CD14-positive monocyte (primary cell): ENCODE results near the gene ENTREP3. TPM values are rescaled to one million over a fixed set of nuclear protein-coding genes. Genes with fewer than 3 reads are reported as not detected.

Experiments
- DNase-seq, 3 donors: peaks; one replicate each; pipeline ENCODE4 v3.0.0-alpha.2; 2011 to 2022
- H2AFZ ChIP-seq: 2 replicates; pipeline ENCODE4 v1.6.0; 2012; ENCODE audit warnings: mild to moderate bottlenecking, low read depth, low read length, inconsistent platforms; ENCODE audit not compliant: insufficient read depth, poor library complexity, severe bottlenecking
- H3K27ac ChIP-seq, 2 donors: 1 replicate in 1 of 2; 2 replicates in 1 of 2; pipeline ENCODE4 v1.5.1; 2012 to 2013; ENCODE audit warnings: low read length in 2 of 2, control low read depth in 1 of 2, inconsistent platforms in 1 of 2, low read depth in 1 of 2, mild to moderate bottlenecking in 1 of 2
- H3K27me3 ChIP-seq, 2 donors: one replicate each; pipeline versions ENCODE4 v1.6.0 to v1.6.1; 2011 to 2013; ENCODE audit warnings: low read length in 2 of 2; ENCODE audit not compliant: control insufficient read depth in 2 of 2, insufficient read depth in 2 of 2
- H3K36me3 ChIP-seq, 2 donors: replicated peaks in 1 of 2; 1 replicate in 1 of 2; 2 replicates in 1 of 2; pipeline versions ENCODE4 v1.5.1 to v1.6.1; 2012 to 2013; ENCODE audit warnings: low read length in 2 of 2, control low read depth in 1 of 2, inconsistent platforms in 1 of 2, mild to moderate bottlenecking in 1 of 2; ENCODE audit not compliant: insufficient read depth in 2 of 2, control insufficient read depth in 1 of 2
- H3K4me1 ChIP-seq, 2 donors: 1 replicate in 1 of 2; 2 replicates in 1 of 2; pipeline versions ENCODE4 v1.5.1 to v1.6.1; 2012 to 2013; ENCODE audit warnings: low read length in 2 of 2, control low read depth in 1 of 2, inconsistent platforms in 1 of 2, mild to moderate bottlenecking in 1 of 2, moderate library complexity in 1 of 2; ENCODE audit not compliant: insufficient read depth in 2 of 2, control insufficient read depth in 1 of 2
- H3K4me2 ChIP-seq: replicated peaks from 2 replicates; pipeline ENCODE3; 2012; ENCODE audit warnings: low read length, moderate library complexity, mild to moderate bottlenecking; ENCODE audit not compliant: poor library complexity, severe bottlenecking; ENCODE audit errors: extremely low read depth
- H3K4me3 ChIP-seq, 3 experiments: fragments of 200-600 bp in 1 of 3; sonication (generic) in 1 of 3; replicated peaks in 1 of 3; 1 replicate in 2 of 3; 2 replicates in 1 of 3; pipeline ENCODE4 v1.5.1; 2011 to 2013; ENCODE audit warnings: low read length in 3 of 3, mild to moderate bottlenecking in 3 of 3, control low read depth in 2 of 3, low read depth in 2 of 3, inconsistent platforms in 1 of 3, moderate library complexity in 1 of 3
- H3K79me2 ChIP-seq: 2 replicates; pipeline ENCODE4 v1.6.0; 2012; ENCODE audit warnings: mild to moderate bottlenecking, control low read depth, inconsistent platforms, low read length, moderate library complexity; ENCODE audit not compliant: insufficient read depth
- H3K9ac ChIP-seq: 2 replicates; pipeline ENCODE4 v1.6.0; 2017; ENCODE audit warnings: low read length, mild to moderate bottlenecking; ENCODE audit not compliant: insufficient read depth, poor library complexity, severe bottlenecking
- H3K9me3 ChIP-seq, 2 donors: replicated peaks in 1 of 2; 1 replicate in 1 of 2; 2 replicates in 1 of 2; pipeline versions ENCODE4 v1.5.1 to v1.6.1; 2012 to 2013; ENCODE audit warnings: low read length in 2 of 2, control low read depth in 1 of 2; ENCODE audit not compliant: control insufficient read depth in 1 of 2, insufficient read depth in 1 of 2
- H4K20me1 ChIP-seq: 2 replicates; pipeline ENCODE4 v1.6.0; 2012; ENCODE audit warnings: mild to moderate bottlenecking, low read length, control low read depth, moderate library complexity; ENCODE audit not compliant: insufficient read depth
- H3K27ac Mint-ChIP-seq, 7 donors: one replicate each; pipeline ENCODE4 v1.8.0; 2020; ENCODE audit warnings: mild to moderate bottlenecking in 7 of 7, mixed read lengths in 7 of 7, moderate library complexity in 6 of 7, inconsistent platforms in 2 of 7
- H3K27me3 Mint-ChIP-seq, 3 donors: one replicate each; pipeline ENCODE4 v1.8.0; 2021 to 2022; ENCODE audit warnings: low read depth in 3 of 3, mild to moderate bottlenecking in 3 of 3, mixed read lengths in 3 of 3, moderate library complexity in 3 of 3, inconsistent platforms in 1 of 3
- H3K36me3 Mint-ChIP-seq, 2 donors: one replicate each; pipeline ENCODE4 v1.8.0; 2020; ENCODE audit warnings: mixed read lengths in 2 of 2, inconsistent platforms in 1 of 2, mild to moderate bottlenecking in 1 of 2
- H3K4me1 Mint-ChIP-seq: one replicate; pipeline ENCODE4 v1.8.0; 2020; ENCODE audit warnings: mild to moderate bottlenecking, mixed read lengths
- H3K4me3 Mint-ChIP-seq, 2 donors: one replicate each; pipeline ENCODE4 v1.8.0; 2020; ENCODE audit warnings: mild to moderate bottlenecking in 2 of 2, mixed read lengths in 2 of 2, moderate library complexity in 1 of 2
- H3K9me3 Mint-ChIP-seq, 7 donors: one replicate each; pipeline ENCODE4 v1.8.0; 2020 to 2022; ENCODE audit warnings: mixed read lengths in 7 of 7, mild to moderate bottlenecking in 6 of 7, moderate library complexity in 6 of 7, inconsistent platforms in 2 of 7
- WGBS: methylation state at CpG from one replicate; pipeline ENCODE4 v1.1.5; 2013; ENCODE audit warnings: missing lambda C conversion rate; ENCODE audit not compliant: insufficient coverage; 5-methylcytosine and 5-hydroxymethylcytosine counted together
- intact Hi-C, 2 donors: fragments of 100-400 bp; cut with micrococcal nuclease; formaldehyde crosslinking; loops; one replicate each; pipeline versions ENCODE4 v1.15.0 to v1.15.1; 2023
- polyA plus RNA-seq, 3 donors: library from polyadenylated mRNA; depleted of rRNA in 1 of 3; unstranded in 2 of 3; stranded (reverse) in 1 of 3; fragments of 300-500 nt in 2 of 3; fragments of >200 nt in 1 of 3; fragmentation: Illumina TruSeq in 2 of 3; gene quantifications; 1 replicate in 2 of 3; 2 replicates in 1 of 3; pipeline ENCODE4 v1.2.3, GENCODE V29; 2012 to 2021
- TF ChIP-seq, protein P1 (sequence below): fragments of 200-600 bp; IDR thresholded peaks from one replicate; pipeline ENCODE4 v1.8.0; 2022; ENCODE audit warnings: antibody characterized with exemption, mild to moderate bottlenecking

ENTREP3 gene
- polyA plus RNA-seq, 3 donors = 0.87 to 7.5 (median 1.9) TPM

DNA sequence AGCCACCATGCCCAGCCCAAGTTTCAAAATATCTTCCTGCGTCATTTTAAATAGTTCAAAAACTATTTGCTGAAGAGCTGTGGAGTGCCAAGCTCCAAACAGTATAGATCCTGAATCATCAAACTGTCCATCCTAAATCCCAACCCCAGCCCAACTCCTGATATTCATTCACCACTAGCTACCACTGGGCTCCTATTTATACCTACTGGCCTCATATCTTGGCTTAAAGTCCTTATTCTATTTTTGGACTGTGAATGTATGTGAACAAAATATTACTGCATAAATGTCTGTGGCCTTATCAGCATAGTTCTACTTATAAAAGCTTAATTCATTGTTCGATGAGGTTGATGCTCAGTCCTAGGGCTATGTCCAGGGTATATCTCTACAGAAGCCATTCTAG lies 12.1 kb upstream of the ENTREP3 start:
- DNase-seq = no peak
- Histone ChIP-seq H3K36me3 (peaks cover 67 to 83% of the 10 kb centered on the region in 2 donors), H3K4me1 (peaks cover 9 to 13% of the 10 kb centered on the region in 2 donors), H4K20me1 (peaks cover 35% of the 10 kb centered on the region), H3K9me3 (no peaks in the 10 kb centered on the region), H3K27me3 (no peaks in the 10 kb centered on the region), H3K4me2 (no peak overlapping the region), H3K4me3 (no peak overlapping the region), H3K79me2 (peaks cover 27% of the 10 kb centered on the region), H3K9ac (no peak overlapping the region), H3K27ac (no peak overlapping the region), H2AFZ (no peak overlapping the region)
- Mint-ChIP-seq H3K4me1 (peaks cover 9% of the 10 kb centered on the region), H3K27ac (peak overlapping the region in 2 of 7 donors; percentile 3 to 15), H3K9me3 (no peaks in the 10 kb centered on the region), H3K36me3 (peaks cover 79 to 81% of the 10 kb centered on the region in 2 donors), H3K4me3 (no peak overlapping the region), H3K27me3 (no peaks in the 10 kb centered on the region)
- intact Hi-C loops = no loop called here
- WGBS = 100% methylated on average over 1 of the region's 2 CpGs
- TF ChIP-seq, protein P1, sequence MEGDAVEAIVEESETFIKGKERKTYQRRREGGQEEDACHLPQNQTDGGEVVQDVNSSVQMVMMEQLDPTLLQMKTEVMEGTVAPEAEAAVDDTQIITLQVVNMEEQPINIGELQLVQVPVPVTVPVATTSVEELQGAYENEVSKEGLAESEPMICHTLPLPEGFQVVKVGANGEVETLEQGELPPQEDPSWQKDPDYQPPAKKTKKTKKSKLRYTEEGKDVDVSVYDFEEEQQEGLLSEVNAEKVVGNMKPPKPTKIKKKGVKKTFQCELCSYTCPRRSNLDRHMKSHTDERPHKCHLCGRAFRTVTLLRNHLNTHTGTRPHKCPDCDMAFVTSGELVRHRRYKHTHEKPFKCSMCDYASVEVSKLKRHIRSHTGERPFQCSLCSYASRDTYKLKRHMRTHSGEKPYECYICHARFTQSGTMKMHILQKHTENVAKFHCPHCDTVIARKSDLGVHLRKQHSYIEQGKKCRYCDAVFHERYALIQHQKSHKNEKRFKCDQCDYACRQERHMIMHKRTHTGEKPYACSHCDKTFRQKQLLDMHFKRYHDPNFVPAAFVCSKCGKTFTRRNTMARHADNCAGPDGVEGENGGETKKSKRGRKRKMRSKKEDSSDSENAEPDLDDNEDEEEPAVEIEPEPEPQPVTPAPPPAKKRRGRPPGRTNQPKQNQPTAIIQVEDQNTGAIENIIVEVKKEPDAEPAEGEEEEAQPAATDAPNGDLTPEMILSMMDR = no peak

DNA sequence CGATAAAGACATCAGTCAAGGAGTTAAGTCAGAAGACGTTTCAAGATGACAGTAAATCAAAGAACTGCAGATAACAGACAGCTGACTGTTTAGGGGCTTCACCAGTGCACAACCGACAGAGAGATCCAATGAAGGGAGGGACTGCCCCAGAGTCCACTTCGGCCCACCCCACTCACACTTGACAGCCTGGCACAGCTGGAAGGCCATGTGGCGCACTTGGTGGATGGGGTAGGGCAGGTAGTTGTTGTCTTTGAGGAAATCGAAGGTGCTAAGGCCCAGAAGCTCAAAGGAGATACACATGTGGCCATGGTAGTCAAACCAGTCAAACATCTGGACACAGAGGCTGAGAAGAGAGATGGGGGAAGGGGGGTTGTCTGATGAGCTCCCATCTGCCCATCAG lies 11.3 kb upstream of the ENTREP3 start:
- Mint-ChIP-seq H3K27ac (peak overlapping the region in 2 of 7 donors; percentile 30 to 52), H3K27me3 (no peaks in the 10 kb centered on the region), H3K4me1 (peaks cover 9% of the 10 kb centered on the region), H3K4me3 (no peak overlapping the region), H3K9me3 (no peaks in the 10 kb centered on the region), H3K36me3 (peaks cover 78 to 79% of the 10 kb centered on the region in 2 donors)
- TF ChIP-seq, protein P1 = no peak
- no peak overlapping the region for H3K4me2 ChIP-seq
- no peaks in the 10 kb centered on the region for H3K27me3 ChIP-seq
- no peak overlapping the region for H3K9ac ChIP-seq
- H3K27ac ChIP-seq = no peak overlapping the region
- H3K4me1 ChIP-seq = peaks cover 8 to 10% of the 10 kb centered on the region in 2 donors
- H3K36me3 ChIP-seq = peaks cover 67 to 83% of the 10 kb centered on the region in 2 donors
- H3K9me3 ChIP-seq = no peaks in the 10 kb centered on the region
- peaks cover 26% of the 10 kb centered on the region for H4K20me1 ChIP-seq
- no peak overlapping the region for H2AFZ ChIP-seq
- intact Hi-C loops = no loop called here
- DNase-seq = no peak
- WGBS = 93% methylated on average over 3 of the region's 6 CpGs
- H3K79me2 ChIP-seq = peaks cover 24% of the 10 kb centered on the region
- H3K4me3 ChIP-seq = no peak overlapping the region
